ENCODE measurements around the gene PLK1. TPM values are rescaled to one million over a fixed set of nuclear protein-coding genes. Genes with fewer than 3 reads are reported as not detected.

PLK1 gene
- total RNA-seq, 1 donor from 2014 or later = 0.99 TPM

- peak; percentile 35 for DNase-seq (ENCODE audit: low read depth)
These were observed 741 bp downstream of the PLK1 start for GRCh38 chr16:23679274-23679985.

GRCh38 chr16:23679986-23680336 is 1.3 kb downstream of the PLK1 start:
- DNase-seq (ENCODE audit: low read depth) = no peak

GRCh38 chr16:23682181-23682580 is 3.5 kb downstream of the PLK1 start:
- no peak for DNase-seq (ENCODE audit: low read depth)

- DNase-seq (ENCODE audit: low read depth) = no peak
These were observed 4.8 kb downstream of the PLK1 start for GRCh38 chr16:23683487-23683886.

- no peak for DNase-seq (ENCODE audit: low read depth)
These were observed 8.5 kb downstream of the PLK1 start for GRCh38 chr16:23687034-23687808.

- DNase-seq (ENCODE audit: low read depth) = no peak
These were observed 10.9 kb downstream of the PLK1 start for GRCh38 chr16:23689442-23690187.

GRCh38 chr16:23690771-23691482 is 12.2 kb downstream of the PLK1 start:
- no peak for DNase-seq (ENCODE audit: low read depth)

- peak; percentile 83 for DNase-seq (ENCODE audit: low read depth)
These were observed 12.9 kb downstream of the PLK1 start for GRCh38 chr16:23691483-23692189.

- DNase-seq (ENCODE audit: low read depth) = no peak
These were observed 13.6 kb downstream of the PLK1 start for GRCh38 chr16:23692190-23692837.

- no peak for DNase-seq (ENCODE audit: low read depth)
These were observed 15.6 kb downstream of the PLK1 start for GRCh38 chr16:23694265-23694643.

- peak; percentile 35 for DNase-seq (ENCODE audit: low read depth)
These were observed 16.1 kb downstream of the PLK1 start for GRCh38 chr16:23694644-23695373.

GRCh38 chr16:23695756-23696155 is 17.1 kb downstream of the PLK1 start:
- DNase-seq (ENCODE audit: low read depth) = no peak

GRCh38 chr16:23699100-23699499 is 20.4 kb downstream of the PLK1 start:
- DNase-seq (ENCODE audit: low read depth) = peak; percentile 32

- DNase-seq (ENCODE audit: low read depth) = no peak
These were observed 21.4 kb downstream of the PLK1 start for GRCh38 chr16:23700093-23700492.

- no peak for DNase-seq (ENCODE audit: low read depth)
These were observed 21.8 kb downstream of the PLK1 start for GRCh38 chr16:23700509-23700908.

- DNase-seq (ENCODE audit: low read depth) = no peak
These were observed 22.4 kb downstream of the PLK1 start for GRCh38 chr16:23701045-23701444.

GRCh38 chr16:23702951-23703350 is 24.3 kb downstream of the PLK1 start:
- DNase-seq (ENCODE audit: low read depth) = no peak

GRCh38 chr16:23704772-23705516 is 26.3 kb downstream of the PLK1 start:
- no peak for DNase-seq (ENCODE audit: low read depth)

GRCh38 chr16:23705517-23705902 is 26.8 kb downstream of the PLK1 start:
- no peak for DNase-seq (ENCODE audit: low read depth)

GRCh38 chr16:23706439-23706838 is 27.8 kb downstream of the PLK1 start:
- no peak for DNase-seq (ENCODE audit: low read depth)

Measured in renal cortical epithelial cell (primary cell).